Activated CD8-positive, alpha-beta T cell treated with anti-CD3 and anti-CD28 coated beads for 36 hours (primary cell): ENCODE data around the gene GRK4. TPM values are rescaled to one million over a fixed set of nuclear protein-coding genes. Genes with fewer than 3 reads are reported as not detected.
"Not testable (repeated sequence)": the region's sequence is repeated elsewhere in the genome, so short reads cannot be mapped to it uniquely, and the experiment has no call there.

Experiments
- ATAC-seq: fragments of 200-7000 bp; cut with Tn5 transposase; one replicate; pipeline ENCODE4 v1.10.0; 2021; ENCODE audit warnings: mild to moderate bottlenecking, moderate library complexity
- CTCF ChIA-PET: fragments of 350-600 bp; sonication (Branson Sonifier 250); formaldehyde crosslinking; loops from one replicate; lab custom pipeline; 2021; ENCODE audit warnings: antibody characterized with exemption; lab: Charles Lee
- POLR2A ChIA-PET: fragments of 350-600 bp; sonication (Branson Sonifier 250); formaldehyde crosslinking; loops from one replicate; lab custom pipeline; 2021; ENCODE audit warnings: antibody characterized with exemption; lab: Charles Lee
- DNase-seq: peaks from one replicate; pipeline ENCODE4 v3.0.0-alpha.2; 2020
- H3K27ac Mint-ChIP-seq: one replicate; pipeline ENCODE4 v1.8.0; 2021; ENCODE audit warnings: mild to moderate bottlenecking, mixed read lengths
- H3K27me3 Mint-ChIP-seq: one replicate; pipeline ENCODE4 v1.8.0; 2021; ENCODE audit warnings: mixed read lengths
- H3K36me3 Mint-ChIP-seq: one replicate; pipeline ENCODE4 v1.8.0; 2021; ENCODE audit warnings: low read depth, mixed read lengths
- H3K4me1 Mint-ChIP-seq: one replicate; pipeline ENCODE4 v1.8.0; 2021; ENCODE audit warnings: low read depth, mixed read lengths
- H3K4me3 Mint-ChIP-seq: one replicate; pipeline ENCODE4 v1.8.0; 2021; ENCODE audit warnings: mild to moderate bottlenecking, moderate library complexity, mixed read lengths
- H3K9me3 Mint-ChIP-seq: one replicate; pipeline ENCODE4 v1.8.0; 2021; ENCODE audit warnings: mixed read lengths
- CTCF ChIP-seq: fragments of 200-600 bp; IDR thresholded peaks from one replicate; pipeline ENCODE4 v1.8.0; 2022; ENCODE audit warnings: antibody characterized with exemption, mild to moderate bottlenecking
- intact Hi-C: fragments of 100-400 bp; cut with micrococcal nuclease; formaldehyde crosslinking; loops from one replicate; pipeline ENCODE4 v1.10.0; 2022
- total RNA-seq, 2 experiments: library from RNA; stranded (reverse); gene quantifications; one replicate each; pipeline ENCODE4 v1.2.3, GENCODE V29; 2021

GRK4 gene
- total RNA-seq, 2 experiments from 2014 or later = 2.8 to 3.0 TPM

- H3K4me1 Mint-ChIP-seq = peaks cover 33% of the 10 kb centered on the region
- H3K9me3 Mint-ChIP-seq = peaks cover 7% of the 10 kb centered on the region
- H3K4me3 Mint-ChIP-seq = peak overlapping the region; percentile 28
- intact Hi-C loops = no loop called here
- peaks cover 1% of the 10 kb centered on the region for H3K27me3 Mint-ChIP-seq
- peak overlapping the region; percentile 78 for H3K27ac Mint-ChIP-seq
- peaks cover 5% of the 10 kb centered on the region for H3K36me3 Mint-ChIP-seq
- ChIA-PET POLR2A (interaction anchor here (0.8 kb wide), 1 partner anchor 27 kb away, joined by 4 read pairs; the partner anchor contains the start of gene HTT), CTCF (interaction anchor here (0.7 to 1.5 kb wide), 6 partner anchors 9 to 94 kb away, joined by 3 to 5 read pairs (median 4); no protein-coding TSS in a partner anchor)
- peak; percentile 94 for DNase-seq
- ATAC-seq = peak; percentile 98
- TF ChIP-seq CTCF = peak; percentile 72
Measured at GRCh38 chr4:3047464-3048286, 84.3 kb downstream of the GRK4 start.

- ATAC-seq, H3K27me3 Mint-ChIP-seq, intact Hi-C loops, DNase-seq, H3K27ac Mint-ChIP-seq, H3K9me3 Mint-ChIP-seq, CTCF ChIA-PET, H3K4me3 Mint-ChIP-seq, POLR2A ChIA-PET, H3K36me3 Mint-ChIP-seq: not testable (repeated sequence)
- peaks cover 14% of the 10 kb centered on the region for H3K4me1 Mint-ChIP-seq
Measured at GRCh38 chr4:3051141-3051897, 87.9 kb downstream of the GRK4 start.

- no peak for ATAC-seq
- H3K36me3 Mint-ChIP-seq = peaks cover 3% of the 10 kb centered on the region
- peaks cover 9% of the 10 kb centered on the region for H3K9me3 Mint-ChIP-seq
- no peaks in the 10 kb centered on the region for H3K4me1 Mint-ChIP-seq
- no peak overlapping the region for H3K4me3 Mint-ChIP-seq
- H3K27me3 Mint-ChIP-seq = peaks cover 2% of the 10 kb centered on the region
- no peak overlapping the region for H3K27ac Mint-ChIP-seq
- CTCF ChIA-PET = no interaction called here
- no peak for TF ChIP-seq CTCF
- DNase-seq = no peak
- intact Hi-C loops = no loop called here
- POLR2A ChIA-PET = no interaction called here
Measured at GRCh38 chr4:3054169-3054759, 90.9 kb downstream of the GRK4 start.

- ATAC-seq = no peak
- POLR2A ChIA-PET = no interaction called here
- DNase-seq = no peak
- H3K9me3 Mint-ChIP-seq = peaks cover 6% of the 10 kb centered on the region
- no peaks in the 10 kb centered on the region for H3K4me1 Mint-ChIP-seq
- peaks cover 3% of the 10 kb centered on the region for H3K27me3 Mint-ChIP-seq
- no peak overlapping the region for H3K27ac Mint-ChIP-seq
- CTCF ChIA-PET = interaction anchor here (1.2 kb wide), 1 partner anchor 69 kb away, joined by 3 read pairs; no protein-coding TSS in a partner anchor
- no peak for TF ChIP-seq CTCF
- no peak overlapping the region for H3K4me3 Mint-ChIP-seq
- intact Hi-C loops = no loop called here
- no peaks in the 10 kb centered on the region for H3K36me3 Mint-ChIP-seq
Measured at GRCh38 chr4:3059943-3060342, 96.6 kb downstream of the GRK4 start.

GRCh38 chr4:3060946-3061345 lies 97.6 kb downstream of the GRK4 start:
- Mint-ChIP-seq H3K27ac (no peak overlapping the region), H3K27me3 (peaks cover 3% of the 10 kb centered on the region), H3K4me1 (no peaks in the 10 kb centered on the region), H3K9me3 (peaks cover 1% of the 10 kb centered on the region), H3K36me3 (no peaks in the 10 kb centered on the region), H3K4me3 (no peak overlapping the region)
- ChIA-PET POLR2A (no interaction called here), CTCF (no interaction called here)
- TF ChIP-seq CTCF = no peak
- ATAC-seq (no peak), DNase-seq (no peak)
- intact Hi-C loops = no loop called here
